NCI-H524 treated with DMSO at 0.1 percent for 48 hours (cell line): ENCODE data around the gene NECAB3.
"Not testable (repeated sequence)": the region's sequence is repeated elsewhere in the genome, so short reads cannot be mapped to it uniquely, and the experiment has no call there.

ENCODE experiments used
- DNase-seq: peaks from one replicate; lab custom pipeline; 2025; lab: John Stamatoyannopoulos, UW

Gene NECAB3

GRCh38 chr20:33650111-33650752 lies 24.0 kb downstream of the NECAB3 start:
- no peak for DNase-seq

DNA sequence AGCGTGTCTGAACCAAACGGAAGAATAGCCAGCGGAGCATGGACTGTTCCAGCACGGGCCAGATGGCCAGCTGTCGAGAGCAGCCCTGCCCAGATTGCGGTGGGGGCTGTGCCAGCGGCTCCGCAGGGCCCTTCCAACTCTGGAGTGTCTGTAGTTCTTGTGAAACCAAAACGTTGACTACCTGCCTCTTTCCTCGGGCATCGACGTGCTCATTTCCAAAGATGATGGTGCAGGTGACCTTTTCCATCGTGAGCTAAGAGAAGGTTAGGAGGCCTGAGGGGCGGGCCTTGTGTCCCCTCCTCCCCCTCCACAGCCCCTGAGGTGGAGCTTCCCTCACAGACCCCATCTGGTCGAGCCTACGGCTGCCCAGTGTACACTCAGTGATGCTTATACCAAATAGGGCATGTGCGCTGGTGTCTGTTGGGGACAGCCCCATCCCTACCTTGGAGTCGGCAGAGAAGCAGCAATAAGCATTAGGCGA lies 25.0 kb downstream of the NECAB3 start:
- DNase-seq, result peak; percentile 89

- no peak for DNase-seq
Observed at GRCh38 chr20:33648396-33649004, 25.7 kb downstream of the NECAB3 start.

GRCh38 chr20:33647603-33648395 lies 26.4 kb downstream of the NECAB3 start:
- DNase-seq, result no peak

- DNase-seq, result not testable (repeated sequence)
Observed at GRCh38 chr20:33646959-33647602, 27.1 kb downstream of the NECAB3 start.

DNA sequence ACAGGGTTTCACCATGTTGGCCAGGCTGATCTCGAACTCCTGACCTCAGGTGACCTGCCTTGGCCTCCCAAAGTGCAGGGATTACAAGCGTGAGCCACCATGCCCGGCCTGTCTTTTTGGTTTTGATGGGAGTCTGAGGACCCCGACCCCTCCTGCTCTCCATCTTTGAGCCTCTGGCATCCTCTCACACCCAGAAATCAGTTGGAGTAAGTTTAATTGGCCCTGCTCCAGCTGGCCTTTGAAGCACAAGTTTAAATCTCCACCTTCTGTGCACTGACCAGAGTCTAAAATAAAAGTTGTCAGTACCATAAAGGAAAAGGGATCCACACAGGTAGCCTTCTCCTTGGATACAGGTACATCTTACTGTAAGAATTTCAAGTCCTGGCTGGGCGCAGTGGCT lies 28.0 kb downstream of the NECAB3 start:
- no peak for DNase-seq

GRCh38 chr20:33645396-33645795 lies 28.8 kb downstream of the NECAB3 start:
- DNase-seq, result no peak

DNA sequence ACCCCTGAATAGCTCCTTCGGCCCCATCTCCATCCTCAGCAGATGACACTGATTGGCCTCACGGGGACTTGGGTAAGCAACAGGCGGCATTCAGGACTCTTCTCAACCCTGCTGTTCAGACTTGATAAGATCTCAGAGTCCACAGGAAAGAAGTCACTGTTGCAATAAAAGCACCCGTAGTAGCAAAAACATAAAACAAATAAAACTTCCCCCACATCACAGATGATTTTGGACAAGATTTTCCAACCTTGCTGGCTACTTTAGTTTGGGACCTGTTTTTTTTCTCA lies 29.2 kb downstream of the NECAB3 start:
- DNase-seq, result no peak

DNA sequence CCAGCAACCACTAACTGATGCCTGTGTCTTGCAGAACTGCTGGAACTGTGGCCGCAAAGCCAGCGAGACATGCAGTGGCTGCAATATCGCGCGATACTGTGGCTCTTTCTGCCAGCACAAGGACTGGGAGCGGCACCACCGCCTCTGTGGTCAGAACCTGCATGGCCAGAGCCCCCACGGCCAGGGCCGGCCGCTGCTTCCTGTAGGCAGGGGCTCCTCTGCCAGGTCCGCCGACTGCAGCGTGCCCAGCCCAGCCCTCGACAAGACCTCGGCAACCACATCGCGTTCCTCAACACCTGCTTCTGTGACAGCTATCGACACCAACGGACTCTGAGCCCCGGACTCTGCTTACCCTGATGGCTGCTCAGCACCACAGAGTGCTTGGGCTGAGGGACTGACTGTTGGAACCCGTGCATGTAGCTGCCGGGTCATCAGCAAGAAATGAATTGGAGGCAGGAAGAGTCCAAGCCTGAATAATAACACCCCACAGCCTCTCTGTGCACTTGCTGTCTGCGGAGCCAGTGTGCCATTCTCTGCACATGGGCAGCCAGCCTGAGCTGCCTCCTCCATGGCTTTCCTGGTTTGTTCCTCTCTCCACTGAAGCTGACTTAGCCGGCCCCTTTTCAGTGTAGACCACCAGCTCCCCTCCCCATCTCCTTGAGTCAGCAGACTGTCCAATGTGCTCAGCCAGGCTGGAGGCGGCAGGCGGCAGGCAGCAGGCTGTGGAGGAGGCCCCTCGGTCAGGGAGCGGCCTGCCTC lies 29.7 kb downstream of the NECAB3 start:
- no peak for DNase-seq

DNA sequence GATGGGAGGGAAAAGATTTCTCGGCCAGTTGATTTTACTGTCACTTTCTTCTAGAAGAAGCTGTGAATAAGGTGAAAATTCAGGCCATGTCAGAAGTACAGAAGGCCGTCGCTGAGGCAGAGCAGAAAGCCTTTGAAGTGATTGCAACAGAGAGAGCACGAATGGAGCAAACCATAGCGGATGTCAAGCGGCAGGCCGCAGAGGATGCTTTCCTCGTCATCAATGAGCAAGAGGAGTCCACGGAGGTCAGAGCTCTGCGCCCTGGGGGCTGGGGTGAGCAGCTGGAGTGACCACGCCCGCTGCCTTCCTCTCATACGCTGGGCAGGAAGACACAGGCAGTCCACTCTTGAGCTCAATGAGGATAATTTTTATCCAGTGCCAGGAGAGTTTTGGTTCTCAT lies 33.9 kb downstream of the NECAB3 start:
- no peak for DNase-seq

DNA sequence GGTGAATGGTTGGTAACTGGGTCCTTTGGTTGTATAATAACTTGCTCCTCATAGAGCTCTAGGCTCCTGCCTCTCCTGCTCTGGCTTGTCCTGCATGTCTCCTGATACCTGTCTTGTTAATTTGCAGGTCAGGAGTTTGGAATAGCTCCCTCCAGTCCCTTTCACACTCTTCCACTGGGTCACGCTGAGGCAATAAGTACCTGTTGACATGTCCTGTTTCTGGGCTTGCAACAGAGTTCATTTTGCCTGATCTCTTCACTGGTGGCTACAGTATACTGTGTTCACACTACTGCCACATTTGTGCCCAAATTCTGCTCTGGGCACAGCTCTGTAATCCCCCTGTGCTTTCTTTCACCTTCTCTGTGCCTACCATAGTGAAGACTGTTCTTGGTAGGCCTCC lies 37.5 kb downstream of the NECAB3 start:
- no peak for DNase-seq

- DNase-seq, result no peak
Observed at GRCh38 chr20:33635341-33635740, 38.9 kb downstream of the NECAB3 start.

DNA sequence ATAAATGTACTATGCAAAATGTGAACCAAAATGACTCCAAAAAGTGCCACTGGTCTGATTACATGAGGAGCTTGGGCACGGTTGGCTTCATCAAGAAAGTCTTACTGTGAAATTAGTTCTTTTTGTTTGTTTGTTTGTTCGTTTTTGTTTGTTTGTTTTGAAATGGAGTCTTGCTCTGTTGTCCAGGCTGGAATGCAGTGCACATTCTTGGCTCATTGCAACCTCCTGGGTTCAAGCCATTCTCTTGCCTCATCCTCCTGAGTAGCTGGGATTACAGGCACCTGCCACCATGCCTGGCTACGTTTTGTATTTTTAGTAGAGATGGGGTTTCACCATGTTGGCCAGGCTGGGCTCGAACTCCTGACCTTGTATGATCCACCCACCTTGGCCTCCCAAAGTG lies 42.3 kb downstream of the NECAB3 start:
- DNase-seq, result not testable (repeated sequence)

GRCh38 chr20:33630507-33630906 lies 43.7 kb downstream of the NECAB3 start:
- no peak for DNase-seq

GRCh38 chr20:33629979-33630378 lies 44.2 kb downstream of the NECAB3 start:
- no peak for DNase-seq

DNA sequence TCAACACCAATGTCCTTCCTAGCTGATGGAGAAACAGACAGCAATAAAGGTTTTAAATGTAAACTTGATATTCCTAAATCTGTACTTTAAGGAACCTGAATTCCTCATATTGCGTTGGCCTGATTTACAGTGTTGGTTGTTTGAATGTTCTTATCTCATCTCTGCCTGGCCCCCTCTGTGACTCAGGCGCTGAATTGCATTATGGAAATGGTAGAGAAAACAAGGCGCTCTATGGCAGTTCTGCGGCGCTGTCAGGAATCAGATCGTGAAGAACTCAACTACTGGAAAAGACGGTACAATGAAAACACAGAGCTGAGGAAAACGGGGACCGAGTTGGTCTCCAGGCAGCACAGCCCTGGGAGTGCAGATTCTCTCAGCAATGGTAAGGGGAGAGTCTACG lies 44.7 kb downstream of the NECAB3 start:
- no peak for DNase-seq

DNA sequence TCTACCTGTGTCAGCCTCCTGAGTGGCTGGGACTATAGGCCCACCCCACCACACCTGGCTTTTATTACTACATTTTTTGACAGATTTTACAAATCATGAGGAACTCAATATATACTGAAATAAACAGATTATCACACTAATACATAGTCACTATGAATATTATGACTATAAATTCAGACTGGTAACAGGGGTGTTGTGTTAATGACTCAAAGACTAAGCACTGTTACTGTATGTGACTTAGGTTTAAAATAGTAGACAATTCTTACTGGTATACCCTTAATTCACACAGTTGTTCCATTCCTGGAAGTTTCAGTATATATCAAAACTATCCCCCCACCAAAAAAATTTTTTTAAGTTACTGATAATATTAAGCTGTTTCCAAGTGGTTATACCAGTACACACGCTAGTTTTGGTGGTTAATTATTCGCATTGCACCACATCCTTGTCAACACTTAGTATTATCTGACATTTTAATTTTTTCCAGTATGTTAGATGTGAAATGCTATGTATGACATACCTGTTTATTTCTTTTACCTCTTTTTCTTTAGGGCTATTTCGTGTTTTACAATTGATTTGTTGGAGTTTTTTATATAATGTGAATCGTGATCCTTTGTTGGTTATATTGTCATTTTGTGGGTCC lies 46.5 kb downstream of the NECAB3 start:
- no peak for DNase-seq

DNA sequence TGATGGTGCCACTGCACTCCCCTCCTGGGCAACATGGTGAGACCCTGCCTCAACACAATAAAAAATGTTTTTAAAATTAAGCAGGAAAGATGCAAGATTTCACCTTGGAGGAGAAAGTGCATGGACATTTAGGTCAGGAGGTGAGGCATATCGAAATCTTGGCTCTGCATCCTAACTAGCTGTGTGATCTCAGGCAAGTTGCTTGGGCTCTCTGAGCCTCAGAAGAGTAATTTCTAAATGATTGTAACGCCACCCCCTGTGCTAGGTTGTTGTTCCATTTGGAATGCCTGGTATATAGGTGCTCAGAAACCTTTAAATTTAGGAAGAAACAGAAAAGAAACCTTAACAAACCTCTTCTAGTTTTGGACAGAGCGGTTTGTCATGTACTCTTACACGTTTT lies 48.0 kb downstream of the NECAB3 start:
- no peak for DNase-seq

DNA sequence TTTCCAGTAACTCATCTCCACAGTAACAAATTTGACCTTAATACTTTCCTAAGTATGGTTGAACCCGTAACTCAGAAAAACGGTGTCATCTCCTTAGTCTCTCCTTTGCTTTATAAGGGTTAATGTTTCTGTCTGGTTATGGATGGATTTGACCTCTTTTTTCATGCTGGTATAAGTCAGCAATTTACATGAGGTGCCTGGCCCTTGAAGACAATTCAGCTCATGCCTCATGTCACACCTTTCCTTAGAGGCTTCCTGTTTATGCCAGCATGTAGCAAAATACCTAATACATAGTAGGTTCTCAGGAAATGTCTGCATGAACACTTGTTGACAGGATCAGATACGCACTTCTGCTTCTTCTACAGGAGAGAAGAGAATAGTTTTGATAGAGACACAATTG lies 49.8 kb downstream of the NECAB3 start:
- DNase-seq, result no peak

DNA sequence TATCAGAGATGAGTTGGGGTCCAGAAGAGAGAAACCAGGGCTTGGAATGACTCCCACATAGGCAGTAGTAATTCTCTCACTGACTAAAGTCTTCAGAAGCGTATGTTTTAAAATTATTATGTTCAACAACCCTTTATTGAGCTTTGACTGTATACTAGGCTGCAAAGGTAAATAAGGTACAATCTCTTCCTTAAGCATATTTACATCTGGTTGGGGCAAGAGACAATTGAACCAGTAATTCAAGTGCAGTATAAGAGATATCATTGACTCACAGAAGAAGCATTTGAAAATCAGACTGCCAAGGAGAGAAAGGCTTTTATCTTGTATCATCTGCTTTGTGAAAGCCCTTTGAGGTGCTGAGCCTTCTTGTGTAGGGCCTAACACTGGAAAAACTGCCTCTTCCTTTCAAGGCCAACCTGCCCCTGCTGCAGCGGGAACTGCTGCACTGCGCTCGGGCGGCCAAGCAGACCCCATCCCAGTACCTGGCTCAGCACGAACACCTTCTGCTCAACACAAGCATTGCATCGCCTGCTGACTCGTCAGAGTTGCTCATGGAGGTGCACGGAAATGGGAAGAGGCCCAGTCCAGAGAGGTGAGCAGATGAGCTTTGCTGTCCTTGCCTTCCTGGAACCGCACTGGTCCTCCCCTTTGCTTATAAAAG lies 51.4 kb downstream of the NECAB3 start:
- DNase-seq, result no peak
